GM19397 (cell line): Measurements from ENCODE around the gene KRT3.

Experiments
- ATAC-seq: cut with Tn5 transposase; IDR thresholded peaks from one replicate; pipeline ENCODE4 v1.9.1; 2021; ENCODE audit warnings: mild to moderate bottlenecking, moderate library complexity; ENCODE audit not compliant: unreplicated experiment

KRT3 gene

DNA sequence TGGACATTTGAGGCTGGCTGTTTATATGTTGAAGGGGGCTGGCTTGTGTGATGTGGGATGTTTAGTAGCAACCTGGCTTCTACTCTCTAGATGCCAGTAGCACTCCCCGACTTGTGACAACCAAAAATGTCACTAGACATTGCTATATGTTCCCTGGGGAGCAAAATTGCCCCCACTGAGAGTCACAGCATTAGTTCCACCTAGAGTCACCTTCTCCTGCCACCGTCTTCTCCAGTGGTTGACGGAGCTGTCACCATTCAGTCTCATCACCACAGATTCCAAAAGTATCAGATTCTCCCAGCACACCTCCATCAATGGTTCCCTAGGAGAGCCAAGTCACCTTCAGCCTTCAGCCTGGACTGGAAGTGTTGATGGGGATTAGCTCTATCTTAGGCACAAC is 11.0 kb downstream of the KRT3 start:
- no peak for ATAC-seq

DNA sequence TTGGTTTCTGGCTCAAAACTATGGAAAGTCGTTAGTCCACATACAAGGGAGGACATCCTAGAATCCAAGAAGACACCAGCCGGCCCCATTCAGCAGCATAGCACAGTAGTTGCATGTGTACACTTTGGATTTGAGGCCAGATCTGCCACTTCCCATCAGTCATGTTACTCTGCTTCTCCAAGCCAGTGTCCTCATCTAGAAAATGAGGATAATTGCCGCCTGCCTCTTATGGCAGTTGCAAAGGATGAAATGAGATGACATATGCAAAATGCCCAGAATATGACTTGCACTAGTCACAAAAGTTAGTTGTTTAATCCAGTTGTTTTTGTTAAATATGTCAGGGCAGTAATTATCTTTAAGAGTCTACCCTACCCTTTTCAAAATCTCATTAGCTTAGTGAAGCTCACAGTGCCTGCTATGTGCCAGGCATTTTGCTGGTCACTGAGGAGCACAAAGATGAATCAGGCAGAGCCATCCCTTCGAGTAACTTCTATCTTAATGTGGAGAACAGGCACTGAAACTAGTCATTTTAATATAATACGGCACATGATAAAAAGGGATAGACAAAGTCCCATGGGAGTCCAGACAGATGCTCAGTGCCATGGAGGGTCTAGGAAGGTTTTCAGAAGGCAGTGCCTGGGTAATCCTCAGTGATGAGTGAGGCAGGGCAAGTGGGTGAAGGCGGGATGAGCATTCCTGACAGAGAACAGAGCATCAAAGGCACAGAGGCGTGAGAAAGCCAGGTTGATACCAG is 12.2 kb downstream of the KRT3 start:
- ATAC-seq, result no peak

DNA sequence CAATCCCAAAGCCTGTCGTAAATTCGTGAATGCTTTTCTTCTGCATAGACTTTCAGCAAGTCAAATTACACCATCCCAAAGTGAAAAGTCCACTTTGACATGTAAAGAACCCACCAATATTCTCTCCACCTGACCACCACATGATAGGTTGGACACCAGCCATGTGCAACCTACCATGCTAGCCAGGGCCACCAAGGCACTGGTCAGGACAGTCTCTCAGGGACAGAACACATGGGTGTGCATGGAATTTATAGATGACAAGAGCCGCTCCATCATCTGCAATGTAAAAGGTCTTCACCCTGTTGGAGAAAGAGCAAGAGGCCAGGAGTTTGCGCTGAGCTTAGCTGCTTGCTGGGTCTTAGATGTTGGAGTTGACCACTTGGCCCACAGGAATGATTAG is 13.4 kb downstream of the KRT3 start:
- ATAC-seq, result no peak

DNA sequence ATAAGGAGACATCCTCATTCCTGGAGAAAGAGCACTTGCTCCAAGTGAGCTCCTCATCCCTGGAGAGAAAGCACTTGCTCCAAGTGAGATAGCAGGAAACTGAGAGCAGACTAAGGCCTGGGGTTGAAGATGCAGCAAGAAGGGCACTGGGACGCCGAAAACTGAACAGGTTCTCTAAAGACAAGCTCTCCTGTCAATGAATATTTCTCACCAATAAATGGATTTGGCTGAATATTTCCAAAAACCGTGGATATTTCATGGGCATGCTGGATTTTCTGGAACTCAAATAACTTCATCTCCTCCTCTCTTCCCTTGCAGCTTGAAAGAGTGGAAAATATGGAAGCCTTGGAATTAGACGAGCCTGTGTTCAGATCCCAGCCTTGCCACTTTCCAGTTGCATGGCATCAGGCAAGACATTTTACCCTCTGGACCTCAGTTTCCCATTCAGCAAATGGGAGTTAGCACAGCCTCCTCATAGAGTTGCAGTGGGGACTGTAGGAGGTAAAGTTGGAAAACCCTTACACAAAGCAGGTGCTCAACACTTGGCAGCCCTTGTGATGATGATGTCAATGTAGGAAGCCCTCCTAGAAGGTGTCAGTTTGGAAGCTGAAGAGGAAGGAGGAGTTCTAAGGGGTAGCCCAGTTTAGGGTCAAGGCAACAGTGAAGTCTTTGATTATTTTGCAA is 14.4 kb downstream of the KRT3 start:
- ATAC-seq, result no peak

DNA sequence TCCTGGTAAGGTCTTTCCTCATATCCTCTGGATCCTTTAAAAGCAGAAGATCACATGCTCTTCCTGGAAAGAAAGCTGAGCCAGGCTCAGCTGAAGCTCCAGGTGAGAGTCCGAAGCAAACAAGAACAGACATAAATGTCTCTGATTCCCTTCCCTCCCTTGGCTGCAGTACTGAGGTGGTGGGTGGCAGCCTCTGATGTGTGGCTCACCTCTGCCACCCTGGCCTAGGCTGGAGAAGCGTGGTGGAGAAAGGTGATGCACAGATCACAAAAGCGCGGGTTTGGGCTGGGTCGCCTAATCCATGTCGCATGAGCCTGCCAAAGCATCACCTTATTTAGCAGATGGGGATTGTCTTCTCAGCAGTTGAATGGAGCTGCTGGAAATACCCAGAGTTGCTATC is 16.0 kb downstream of the KRT3 start:
- ATAC-seq, result no peak

DNA sequence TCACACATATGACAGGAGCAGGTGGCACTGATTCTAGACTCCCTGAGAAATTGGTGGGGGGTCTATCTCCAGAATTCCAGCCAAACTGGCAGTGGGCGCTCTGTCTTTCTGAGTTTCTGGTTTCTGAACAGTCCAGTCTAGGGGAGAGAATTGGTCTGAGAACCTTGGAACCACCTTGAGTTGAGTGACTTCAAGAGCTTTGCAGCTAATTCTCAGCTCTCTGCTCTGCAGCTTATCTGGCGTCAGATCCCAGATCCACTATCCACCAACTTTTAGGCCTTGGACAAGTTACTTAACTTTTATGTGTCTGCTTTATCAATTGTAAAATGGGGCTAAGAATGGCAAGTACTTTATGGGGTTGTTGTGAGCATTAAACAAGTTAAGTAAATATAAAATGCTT is 17.1 kb downstream of the KRT3 start:
- ATAC-seq, result no peak

DNA sequence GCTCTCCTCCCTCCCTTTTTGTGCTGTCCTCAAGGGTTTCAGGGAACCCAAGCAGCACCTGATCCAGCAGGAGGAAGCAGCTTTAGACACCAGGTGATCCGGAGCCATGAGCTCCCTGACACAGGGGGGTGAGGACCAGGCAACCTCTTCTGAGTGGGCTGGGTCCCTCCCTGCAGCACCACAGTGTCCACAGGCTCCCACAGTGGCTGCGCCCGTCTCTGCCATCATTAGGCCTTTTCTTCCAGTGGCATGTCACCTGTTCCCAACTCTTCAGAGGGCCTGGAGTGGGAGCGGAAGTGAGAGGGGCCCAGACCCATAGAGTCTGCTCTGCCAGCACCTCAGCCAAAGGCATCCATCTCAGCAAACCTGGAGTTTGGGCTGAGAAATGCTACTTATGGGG is 18.4 kb downstream of the KRT3 start:
- no peak for ATAC-seq

DNA sequence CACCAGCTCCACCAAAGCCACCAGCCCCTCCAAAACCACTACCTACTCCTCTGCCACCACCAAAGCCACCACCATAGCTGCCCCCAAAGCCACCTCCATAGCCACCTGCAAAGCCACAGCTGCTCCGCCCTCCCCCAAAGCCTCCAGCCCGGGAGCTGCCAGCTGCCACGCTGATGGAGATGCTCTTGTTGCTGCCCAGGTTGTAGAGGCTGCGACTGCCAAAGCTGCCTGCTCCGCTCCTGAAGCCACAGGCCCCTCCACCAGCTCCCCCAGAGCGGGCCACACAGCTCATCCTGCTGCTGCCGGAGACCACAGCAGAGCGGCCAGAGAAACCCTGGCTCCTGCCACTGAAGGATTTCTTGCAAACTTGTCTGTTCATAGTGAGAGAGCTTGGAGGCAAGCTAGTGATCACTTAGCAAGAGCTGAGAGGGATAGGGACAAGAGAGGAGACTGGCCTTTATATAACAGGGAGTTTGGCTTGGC is 19.0 kb downstream of the KRT3 start, which contains the start of gene KRT76:
Gene KRT76 (minus strand): TSS at position 433 of the 483 bp plus-strand sequence. CDS start 54 bp downstream, at position 379.
- ATAC-seq, result no peak

DNA sequence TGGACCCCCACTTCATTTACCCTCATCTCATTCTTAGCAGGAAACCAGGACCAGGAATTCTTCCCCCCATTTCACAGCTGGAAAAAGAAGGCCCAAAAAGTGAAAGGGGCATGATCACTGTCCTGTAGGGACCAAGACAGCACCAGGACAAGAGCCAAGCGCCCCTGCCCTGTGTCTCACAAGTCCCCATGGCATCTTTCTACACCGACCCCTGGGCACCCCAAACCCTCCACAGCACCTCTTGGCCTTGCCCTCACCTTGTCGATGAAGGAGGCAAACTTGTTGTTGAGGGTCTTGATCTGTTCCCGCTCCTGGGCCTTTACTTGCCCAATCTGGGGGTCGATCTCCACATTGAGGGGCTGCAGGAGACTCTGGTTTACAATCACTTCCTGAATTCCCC is 19.5 kb downstream of the KRT3 start:
- ATAC-seq, result no peak

DNA sequence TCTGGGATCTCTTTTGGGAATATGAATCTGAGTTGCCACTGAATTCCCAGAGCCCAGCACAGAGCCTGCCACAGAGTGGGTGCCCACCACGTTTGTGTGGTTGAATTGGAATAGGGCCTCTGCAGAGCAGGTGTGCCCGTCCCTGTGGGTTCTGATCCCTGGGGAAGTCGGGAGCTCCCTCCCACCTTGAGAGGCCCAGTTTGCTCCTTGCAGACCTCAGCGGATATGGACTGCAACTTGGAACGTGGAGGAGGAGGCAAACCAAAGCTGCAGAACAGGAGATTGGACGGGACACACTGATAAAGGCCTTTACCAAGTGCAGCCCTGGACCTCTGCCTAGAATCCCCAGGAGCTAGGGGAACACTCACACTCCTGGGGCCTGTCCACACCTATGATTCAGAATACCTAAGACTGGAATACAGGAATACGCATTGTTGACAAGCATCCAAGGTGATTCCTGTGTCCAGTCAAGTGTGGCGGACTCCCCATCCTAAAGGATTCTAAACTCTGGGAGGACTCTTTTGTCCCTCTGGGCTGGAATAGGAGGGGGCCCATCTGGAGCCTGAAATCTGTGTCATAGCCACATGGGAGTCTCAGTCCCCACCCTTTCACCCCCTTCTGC is 21.2 kb downstream of the KRT3 start:
- ATAC-seq, result no peak

DNA sequence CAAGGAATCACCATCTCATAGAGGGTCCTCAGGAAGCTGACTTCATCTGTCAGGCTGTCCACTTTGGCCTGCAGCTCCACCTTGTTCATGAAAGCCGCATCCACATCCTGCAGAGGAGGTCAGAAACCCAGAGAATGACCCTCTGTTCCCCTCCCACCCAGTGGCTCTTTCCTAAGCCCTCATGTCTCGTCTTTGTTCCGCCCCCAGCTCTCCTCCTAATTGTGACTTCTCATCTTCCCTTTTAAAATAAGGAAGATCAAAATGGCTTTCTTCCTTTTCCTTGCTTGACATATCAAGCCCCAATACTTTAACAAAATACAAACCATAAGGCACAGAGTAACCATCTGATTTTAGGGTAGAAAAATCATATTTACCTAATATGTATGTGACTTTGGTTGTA is 23.1 kb downstream of the KRT3 start:
- no peak for ATAC-seq

DNA sequence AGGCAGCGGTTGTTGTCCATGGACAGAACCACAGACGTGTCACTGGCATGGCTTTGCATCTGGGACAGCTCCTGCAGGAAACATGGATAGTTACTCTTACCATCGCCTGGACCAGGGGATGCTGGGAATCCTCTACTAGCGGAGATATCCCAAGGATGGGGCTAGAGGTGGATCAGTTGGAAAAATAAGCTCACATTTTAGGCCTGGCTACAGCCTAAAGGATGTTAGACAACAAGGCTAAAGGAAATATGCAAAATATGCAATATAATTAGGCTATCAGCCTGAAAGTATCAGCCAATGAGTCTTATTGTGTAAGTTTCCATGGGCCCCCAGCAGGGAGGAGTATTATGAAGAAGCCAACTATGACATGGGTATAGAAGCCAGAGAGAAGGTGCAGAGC is 23.7 kb downstream of the KRT3 start:
- ATAC-seq, result no peak

DNA sequence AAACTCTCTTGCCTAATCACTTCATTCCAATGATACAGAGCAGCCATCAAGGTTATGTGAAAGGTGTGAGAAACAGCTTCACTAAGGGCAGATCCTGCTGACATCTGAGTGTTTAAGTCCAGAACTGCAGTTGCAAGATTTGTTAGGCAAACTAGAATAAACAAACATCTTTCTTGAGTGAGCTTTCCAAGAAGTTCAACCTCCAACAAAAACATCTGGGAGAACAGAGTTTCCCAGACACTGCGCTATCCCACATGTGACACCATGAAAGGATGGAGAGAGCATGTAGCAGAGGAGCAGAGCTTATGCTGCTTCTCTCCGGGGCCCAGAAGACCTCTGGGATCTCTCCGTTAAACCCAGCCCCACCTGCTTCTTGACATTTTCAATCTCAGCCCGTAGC is 24.4 kb downstream of the KRT3 start:
- no peak for ATAC-seq

DNA sequence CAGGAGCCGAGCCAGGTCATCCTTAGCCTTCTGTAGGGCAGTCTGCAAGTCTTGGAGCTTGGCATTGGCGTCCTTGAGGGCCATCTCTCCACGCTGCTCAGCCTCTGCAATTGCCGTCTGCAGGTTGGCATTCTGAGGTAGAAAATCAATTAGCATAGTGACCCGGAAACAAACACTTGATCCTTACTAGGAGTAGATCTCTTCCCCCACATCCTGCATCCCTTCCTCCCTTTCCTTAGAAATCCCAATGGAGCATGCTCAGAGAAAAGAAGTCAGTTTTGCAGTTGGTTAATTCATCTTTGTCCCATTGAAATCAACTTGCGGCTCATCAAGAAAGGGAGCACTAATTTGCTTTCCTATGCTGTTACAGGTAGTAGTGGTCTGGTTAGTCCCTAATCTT is 24.8 kb downstream of the KRT3 start:
- no peak for ATAC-seq

DNA sequence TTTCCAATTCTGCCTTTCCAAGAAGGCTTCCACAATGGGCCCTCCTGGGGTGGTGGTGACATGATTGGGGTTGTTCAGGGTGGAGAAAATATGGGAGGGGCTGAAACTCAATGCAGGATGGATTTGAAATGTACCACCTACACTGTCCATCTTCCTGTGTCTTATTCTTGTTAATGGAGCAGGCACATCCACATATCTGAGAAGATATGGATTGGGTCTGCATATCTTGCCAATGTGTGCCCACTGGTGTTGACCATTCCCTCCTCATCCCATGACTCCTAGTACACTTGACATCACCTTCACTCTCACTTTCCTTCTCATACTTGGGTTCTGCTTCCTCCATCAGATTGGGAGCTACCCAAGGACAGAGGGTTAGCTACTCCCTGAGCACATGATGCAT is 26.0 kb downstream of the KRT3 start:
- ATAC-seq, result no peak

DNA sequence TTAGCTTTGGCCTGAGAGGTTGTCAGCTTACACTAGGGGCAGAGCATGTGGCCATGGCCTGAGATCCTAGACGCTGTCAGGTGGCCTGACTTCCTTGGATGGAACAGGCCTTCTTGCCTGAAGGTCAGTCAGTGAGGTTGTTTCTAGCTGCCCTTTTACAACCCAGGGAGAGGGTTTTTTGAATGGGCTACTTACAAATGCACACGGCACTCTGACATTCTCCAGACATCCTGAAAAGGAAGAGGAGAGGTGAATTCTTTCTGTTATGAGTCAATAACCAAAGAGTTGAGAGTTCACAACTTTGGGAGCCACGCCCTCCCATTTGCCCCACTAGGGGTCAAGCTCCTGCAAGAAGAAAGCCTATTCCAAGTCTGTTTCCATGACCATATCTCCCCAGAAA is 26.6 kb downstream of the KRT3 start:
- no peak for ATAC-seq

DNA sequence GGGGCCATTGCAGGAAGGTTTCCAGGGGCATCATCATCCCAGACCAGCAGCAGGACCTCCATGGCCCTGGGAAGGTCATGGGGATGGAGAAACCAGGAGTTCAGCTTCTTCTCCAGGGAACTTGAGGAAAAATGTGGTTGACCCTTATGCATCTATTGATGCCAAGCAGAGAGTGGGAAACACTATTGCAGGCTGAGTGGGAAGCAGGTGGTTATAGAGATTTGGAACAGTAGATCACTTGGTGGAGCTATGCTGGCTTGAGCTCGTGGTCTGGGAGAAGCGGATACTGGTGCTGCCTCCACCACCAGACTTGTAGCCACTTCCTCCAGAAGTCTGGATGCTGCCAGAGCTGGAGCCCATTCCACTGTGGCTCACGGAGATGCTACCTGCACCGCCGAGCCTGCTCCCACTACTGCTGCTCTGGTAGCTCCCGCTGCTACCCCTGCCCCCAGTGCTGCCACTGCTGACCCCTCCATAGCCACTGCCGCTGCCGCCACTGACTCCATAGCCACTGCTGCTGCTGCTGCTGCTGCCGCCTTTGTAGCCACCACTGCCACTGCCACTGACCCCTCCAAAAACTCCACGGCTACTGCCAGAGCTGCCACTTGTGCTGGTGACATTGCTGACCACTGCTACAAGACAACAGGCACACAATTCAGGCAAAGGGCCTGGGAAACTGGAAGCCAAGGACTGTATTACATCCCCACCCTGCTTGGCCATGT is 27.3 kb downstream of the KRT3 start:
- no peak for ATAC-seq

DNA sequence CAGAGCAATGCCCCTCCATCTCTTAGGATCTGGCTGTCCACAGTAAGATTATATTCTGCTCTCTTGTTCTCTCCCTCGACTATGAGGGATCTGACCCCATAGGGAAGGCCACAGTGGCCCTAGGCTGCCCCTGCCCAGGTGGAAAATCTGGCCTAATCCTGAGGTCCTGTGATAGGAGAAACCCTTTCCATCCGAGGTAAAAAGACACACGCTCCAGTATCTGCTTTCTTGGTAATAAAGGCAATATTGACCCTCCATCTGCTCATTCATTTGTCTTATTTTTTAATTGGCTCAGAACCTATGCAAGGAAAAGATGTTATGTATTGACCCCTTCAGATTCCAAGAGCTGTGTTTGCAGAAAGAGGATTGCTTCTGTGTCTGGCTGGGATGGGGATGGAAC is 28.5 kb downstream of the KRT3 start:
- ATAC-seq, result no peak

DNA sequence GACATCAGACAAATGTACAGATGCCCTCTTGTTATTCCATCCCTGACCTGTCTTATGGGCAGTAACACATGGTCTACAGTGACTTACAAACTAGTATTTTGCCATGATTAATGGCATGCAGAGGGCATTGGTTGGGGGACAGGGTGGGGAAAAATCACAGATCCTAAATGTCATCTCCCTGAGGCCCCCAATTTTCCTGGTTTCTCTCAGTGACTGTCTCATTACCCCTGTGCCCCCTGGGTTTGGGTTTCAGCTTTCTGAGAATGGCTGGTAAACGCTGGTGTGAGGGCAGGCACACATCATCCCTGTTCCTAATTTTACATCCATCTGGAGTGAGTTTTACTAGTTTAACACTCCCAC is 28.9 kb downstream of the KRT3 start:
- ATAC-seq, result no peak

DNA sequence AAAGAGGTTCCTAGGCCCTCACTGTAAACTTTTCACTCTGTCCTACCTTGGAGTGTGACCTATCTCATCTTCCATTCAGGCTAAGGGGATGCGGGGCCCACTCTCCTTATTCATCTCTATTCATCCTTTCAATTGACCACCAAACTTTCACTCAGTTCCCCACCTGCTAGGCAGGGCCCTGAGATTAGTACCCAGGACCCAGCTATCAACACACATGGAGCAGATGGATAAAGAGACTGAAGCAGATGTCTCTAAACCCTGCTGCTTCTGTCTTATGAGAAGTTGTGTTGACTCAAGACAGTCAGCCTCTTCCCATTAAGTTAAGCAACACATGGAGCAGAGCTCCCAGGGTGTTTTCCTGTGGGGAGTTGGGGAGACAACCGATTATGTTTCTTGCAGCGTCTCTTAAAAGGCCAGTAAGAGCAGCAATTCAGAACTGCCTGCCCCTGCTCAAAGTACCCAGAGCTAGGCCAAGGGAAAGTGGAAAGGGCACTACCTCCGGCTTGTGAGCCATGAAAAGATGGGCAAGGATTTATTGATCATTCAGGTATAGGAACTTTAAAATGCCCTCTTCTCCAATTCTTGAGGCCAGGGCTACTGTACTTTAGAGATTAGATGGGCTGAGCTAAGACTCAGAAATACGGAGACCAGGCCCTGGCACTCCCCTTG is 29.4 kb downstream of the KRT3 start:
- ATAC-seq, result no peak

DNA sequence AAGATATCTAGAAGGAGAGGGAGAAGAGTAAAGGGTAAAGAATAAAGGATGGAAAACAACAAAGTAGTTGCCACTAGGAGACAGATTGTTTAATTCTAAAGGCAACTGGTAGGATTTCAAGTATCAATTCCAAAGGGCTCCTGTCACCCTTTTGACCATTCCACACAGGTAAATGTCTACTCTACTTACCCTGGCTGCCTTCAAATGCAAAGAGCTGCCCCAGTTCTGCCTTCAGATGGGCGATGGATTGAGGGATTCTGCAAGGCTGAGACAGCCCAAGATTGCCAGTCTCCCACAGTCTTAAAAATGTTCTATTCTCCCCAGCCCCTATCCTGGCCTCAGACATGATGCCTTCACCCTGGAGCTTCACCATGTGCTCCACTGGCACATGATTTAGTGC is 30.2 kb downstream of the KRT3 start:
- no peak for ATAC-seq
